HCT116 (cell line): ENCODE measurements around the gene HEATR5A. TPM values are rescaled to one million over a fixed set of nuclear protein-coding genes. Genes with fewer than 3 reads are reported as not detected.

ENCODE experiments used
- ATAC-seq: fragments of 200-7000 bp; cut with Tn5 transposase; 2 replicates; pipeline ENCODE4 v1.9.1; 2020; ENCODE audit warnings: mild to moderate bottlenecking, moderate library complexity
- BruUV-seq: library from RNA; stranded (reverse); fragments of 400-500 nt; replicated peaks from 2 replicates; lab custom pipeline; 2021; lab: Mats Ljungman, UMichigan
- CTCF ChIA-PET: fragments of 300-600 bp; sonication (Branson Sonifier 250); formaldehyde crosslinking; loops from one replicate; lab custom pipeline; 2021; ENCODE audit warnings: antibody characterized with exemption; lab: Charles Lee
- POLR2A ChIA-PET: fragments of 300-600, 350-600 bp; sonication (Branson Sonifier 250); formaldehyde crosslinking; loops from one replicate; lab custom pipeline; 2021; ENCODE audit warnings: antibody characterized with exemption; lab: Charles Lee
- RAD21 ChIA-PET, 2 experiments: fragments of 300-600 bp; sonication (Branson Sonifier 250); formaldehyde crosslinking; loops; one replicate each; lab custom pipeline; 2023; ENCODE audit warnings: low total read pairs in 2 of 2; ENCODE audit not compliant: uncharacterized antibody in 2 of 2, unreplicated experiment in 2 of 2, low non-redundant PET in 1 of 2; lab: Charles Lee
- DNase-seq: peaks from one replicate; pipeline ENCODE4 v3.0.0-alpha.2; 2010; ENCODE audit warnings: low read depth, low spot score
- H2AFZ ChIP-seq: fragments of 200-600 bp; shearing (Covaris generic), sonication (generic); 2 replicates; pipeline ENCODE4 v1.6.1; 2017; ENCODE audit warnings: low read depth, mixed run types, mixed read lengths, antibody characterized with exemption, low read length; ENCODE audit not compliant: poor library complexity, severe bottlenecking
- H3K27ac ChIP-seq: 2 replicates; pipeline ENCODE4 v1.5.1; 2012; ENCODE audit warnings: low read depth, low read length
- H3K27me3 ChIP-seq: fragments of 200-600 bp; sonication (generic); 2 replicates; pipeline ENCODE4 v1.6.1; 2016; ENCODE audit warnings: mixed run types, low read length, mixed read lengths; ENCODE audit not compliant: insufficient read depth
- H3K36me3 ChIP-seq, 2 experiments: fragments of 200-500 bp in 1 of 2; fragments of 200-600 bp in 1 of 2; sonication (Bioruptor generic) in 1 of 2; sonication (generic) in 1 of 2; 2 replicates each; pipeline versions ENCODE4 v1.5.1 to v1.6.1; 2014 to 2016; ENCODE audit warnings: low read length in 2 of 2, inconsistent platforms in 1 of 2, mixed read lengths in 1 of 2, mixed run types in 1 of 2; ENCODE audit not compliant: insufficient read depth in 2 of 2, control insufficient read depth in 1 of 2
- H3K4me1 ChIP-seq, 2 experiments: fragments of 200-600 bp in 1 of 2; sonication (generic) in 1 of 2; 2 replicates each; pipeline versions ENCODE4 v1.5.1 to v1.6.1; 2012 to 2017; ENCODE audit warnings: low read length in 2 of 2, inconsistent platforms in 1 of 2, mild to moderate bottlenecking in 1 of 2, mixed read lengths in 1 of 2, mixed run types in 1 of 2, moderate library complexity in 1 of 2; ENCODE audit not compliant: insufficient read depth in 2 of 2, control insufficient read depth in 1 of 2
- H3K4me2 ChIP-seq: fragments of 200-600 bp; sonication (generic); 2 replicates; pipeline ENCODE4 v1.6.1; 2017; ENCODE audit warnings: mixed run types, low read length, mixed read lengths
- H3K4me3 ChIP-seq, 2 experiments: fragments of 200-600 bp in 1 of 2; sonication (generic) in 1 of 2; replicated peaks in 1 of 2; 2 replicates each; pipeline ENCODE4 v1.5.1; 2011 to 2016; ENCODE audit warnings: low read length in 2 of 2, control low read depth in 1 of 2, low read depth in 1 of 2, mild to moderate bottlenecking in 1 of 2, mixed read lengths in 1 of 2, mixed run types in 1 of 2
- H3K79me2 ChIP-seq: fragments of 200-600 bp; sonication (generic); 2 replicates; pipeline ENCODE4 v1.6.1; 2017; ENCODE audit warnings: mild to moderate bottlenecking, mixed run types, low read length, moderate library complexity, mixed read lengths; ENCODE audit not compliant: insufficient read depth
- H3K9ac ChIP-seq: fragments of 200-600 bp; sonication (generic); 2 replicates; pipeline ENCODE4 v1.6.1; 2016; ENCODE audit warnings: low read length, mixed read lengths
- H3K9me2 ChIP-seq: fragments of 200-600 bp; sonication (generic), shearing (Covaris generic); 2 replicates; pipeline ENCODE4 v1.6.1; 2017; ENCODE audit warnings: mixed run types, mild to moderate bottlenecking, moderate library complexity; ENCODE audit not compliant: insufficient read depth
- H3K9me3 ChIP-seq, 2 experiments: fragments of 200-500 bp in 1 of 2; fragments of 200-600 bp in 1 of 2; sonication (Bioruptor generic) in 1 of 2; sonication (generic) in 1 of 2; 2 replicates each; pipeline ENCODE4 v1.6.1; 2014 to 2017; ENCODE audit warnings: low read length in 2 of 2, mixed read lengths in 2 of 2, inconsistent platforms in 1 of 2, low read depth in 1 of 2, mild to moderate bottlenecking in 1 of 2, mixed run types in 1 of 2, moderate library complexity in 1 of 2; ENCODE audit not compliant: control insufficient read depth in 1 of 2, insufficient read depth in 1 of 2
- H4K20me1 ChIP-seq: fragments of 200-600 bp; sonication (generic), shearing (Covaris generic); 2 replicates; pipeline ENCODE4 v1.6.1; 2017; ENCODE audit warnings: mixed run types, mild to moderate bottlenecking, moderate library complexity; ENCODE audit not compliant: insufficient read depth
- CBX3 ChIP-seq: IDR thresholded peaks from 2 replicates; pipeline ENCODE4 v1.6.1; 2012; ENCODE audit warnings: low read depth
- CEBPB ChIP-seq: IDR thresholded peaks from 2 replicates; pipeline ENCODE4 v1.6.1; 2012; ENCODE audit warnings: low read depth
- EGR1 ChIP-seq: IDR thresholded peaks from 2 replicates; pipeline ENCODE4 v1.6.1; 2012; ENCODE audit warnings: low read depth
- EZH2 ChIP-seq: fragments of 200-600 bp; sonication (generic); IDR thresholded peaks from 2 replicates; pipeline ENCODE4 v1.6.1; 2017; ENCODE audit warnings: antibody characterized with exemption, mixed run types
- EZH2phosphoT487 ChIP-seq: fragments of 200-600 bp; IDR thresholded peaks from 2 replicates; pipeline ENCODE4 v1.6.1; 2018; ENCODE audit warnings: antibody characterized with exemption, borderline replicate concordance
- JUND ChIP-seq: IDR thresholded peaks from 2 replicates; pipeline ENCODE4 v1.6.1; 2012
- POLR2A ChIP-seq: IDR thresholded peaks from 2 replicates; pipeline ENCODE4 v1.7.0; 2011; ENCODE audit warnings: borderline replicate concordance; ENCODE audit not compliant: insufficient read depth, insufficient read length; ENCODE audit errors: extremely low read depth
- POLR2AphosphoS5 ChIP-seq: IDR thresholded peaks from 2 replicates; pipeline ENCODE4 v1.6.1; 2011; ENCODE audit warnings: mild to moderate bottlenecking, low read depth, low read length, moderate library complexity
- SIN3A ChIP-seq: IDR thresholded peaks from 2 replicates; pipeline ENCODE4 v1.6.1; 2012; ENCODE audit warnings: low read depth
- SP1 ChIP-seq: IDR thresholded peaks from 2 replicates; pipeline ENCODE4 v1.6.1; 2012; ENCODE audit warnings: low read depth
- SRF ChIP-seq: IDR thresholded peaks from 2 replicates; pipeline ENCODE4 v1.6.1; 2012; ENCODE audit warnings: low read depth
- TCF7L2 ChIP-seq: IDR thresholded peaks from 2 replicates; pipeline ENCODE4 v1.7.0; 2011; ENCODE audit warnings: borderline replicate concordance, inconsistent platforms; ENCODE audit not compliant: insufficient read depth, insufficient read length; ENCODE audit errors: extremely low read depth
- YY1 ChIP-seq: IDR thresholded peaks from 2 replicates; pipeline ENCODE4 v1.6.1; 2011; ENCODE audit warnings: low read length, low read depth, moderate library complexity, mild to moderate bottlenecking; ENCODE audit not compliant: insufficient replicate concordance; ENCODE audit errors: extremely low read depth
- ZFX ChIP-seq: fragments of 450-650 bp; IDR thresholded peaks from 2 replicates; pipeline ENCODE4 v1.6.1; 2017
- ZNF274 ChIP-seq: fragments of 200-500 bp; sonication (Bioruptor generic); IDR thresholded peaks from 2 replicates; pipeline ENCODE4 v1.6.1; 2014; ENCODE audit warnings: mild to moderate bottlenecking, low read depth, low read length, inconsistent platforms
- intact Hi-C: fragments of 100-400 bp; cut with micrococcal nuclease; formaldehyde crosslinking; loops from 2 replicates; pipeline ENCODE4 v1.10.0; 2022
- total RNA-seq: library from RNA; stranded (reverse); gene quantifications from one replicate; pipeline ENCODE4 v1.2.1, GENCODE V29; 2021; ENCODE audit not compliant: unreplicated experiment
- TF ChIP-seq, protein P1 (sequence below): IDR thresholded peaks from 2 replicates; pipeline ENCODE4 v1.6.1; 2012
- TF ChIP-seq, protein P2 (sequence below): IDR thresholded peaks from 2 replicates; pipeline ENCODE4 v1.6.1; 2012
- TF ChIP-seq, protein P3 (sequence below): IDR thresholded peaks from 2 replicates; pipeline ENCODE4 v1.6.1; 2012; ENCODE audit warnings: low read depth

Gene HEATR5A
- total RNA-seq, 1 experiment from 2014 or later: 20.9 TPM

GRCh38 chr14:31426663-31427062 lies 6.3 kb upstream of the HEATR5A start:
- POLR2A ChIA-PET: no interaction called here
- H3K79me2 ChIP-seq: no peaks in the 10 kb centered on the region
- no TSS peak for BruUV-seq

More at GRCh38 chr14:31426663-31427062, 6.3 kb upstream of the HEATR5A start:
- TF ChIP-seq SIN3A (no peak), POLR2A (no peak), POLR2AphosphoS5 (no peak), YY1 (no peak), ZNF274 (no peak), CBX3 (no peak), EGR1 (no peak), TCF7L2 (no peak), EZH2 (no peak), EZH2phosphoT487 (no peak), SP1 (no peak), JUND (no peak), SRF (no peak), ZFX (no peak), CEBPB (no peak)
- TF ChIP-seq, protein P1, sequence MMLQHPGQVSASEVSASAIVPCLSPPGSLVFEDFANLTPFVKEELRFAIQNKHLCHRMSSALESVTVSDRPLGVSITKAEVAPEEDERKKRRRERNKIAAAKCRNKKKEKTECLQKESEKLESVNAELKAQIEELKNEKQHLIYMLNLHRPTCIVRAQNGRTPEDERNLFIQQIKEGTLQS: no peak
- TF ChIP-seq, protein P2, sequence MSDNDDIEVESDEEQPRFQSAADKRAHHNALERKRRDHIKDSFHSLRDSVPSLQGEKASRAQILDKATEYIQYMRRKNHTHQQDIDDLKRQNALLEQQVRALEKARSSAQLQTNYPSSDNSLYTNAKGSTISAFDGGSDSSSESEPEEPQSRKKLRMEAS: no peak
- TF ChIP-seq, protein P3, sequence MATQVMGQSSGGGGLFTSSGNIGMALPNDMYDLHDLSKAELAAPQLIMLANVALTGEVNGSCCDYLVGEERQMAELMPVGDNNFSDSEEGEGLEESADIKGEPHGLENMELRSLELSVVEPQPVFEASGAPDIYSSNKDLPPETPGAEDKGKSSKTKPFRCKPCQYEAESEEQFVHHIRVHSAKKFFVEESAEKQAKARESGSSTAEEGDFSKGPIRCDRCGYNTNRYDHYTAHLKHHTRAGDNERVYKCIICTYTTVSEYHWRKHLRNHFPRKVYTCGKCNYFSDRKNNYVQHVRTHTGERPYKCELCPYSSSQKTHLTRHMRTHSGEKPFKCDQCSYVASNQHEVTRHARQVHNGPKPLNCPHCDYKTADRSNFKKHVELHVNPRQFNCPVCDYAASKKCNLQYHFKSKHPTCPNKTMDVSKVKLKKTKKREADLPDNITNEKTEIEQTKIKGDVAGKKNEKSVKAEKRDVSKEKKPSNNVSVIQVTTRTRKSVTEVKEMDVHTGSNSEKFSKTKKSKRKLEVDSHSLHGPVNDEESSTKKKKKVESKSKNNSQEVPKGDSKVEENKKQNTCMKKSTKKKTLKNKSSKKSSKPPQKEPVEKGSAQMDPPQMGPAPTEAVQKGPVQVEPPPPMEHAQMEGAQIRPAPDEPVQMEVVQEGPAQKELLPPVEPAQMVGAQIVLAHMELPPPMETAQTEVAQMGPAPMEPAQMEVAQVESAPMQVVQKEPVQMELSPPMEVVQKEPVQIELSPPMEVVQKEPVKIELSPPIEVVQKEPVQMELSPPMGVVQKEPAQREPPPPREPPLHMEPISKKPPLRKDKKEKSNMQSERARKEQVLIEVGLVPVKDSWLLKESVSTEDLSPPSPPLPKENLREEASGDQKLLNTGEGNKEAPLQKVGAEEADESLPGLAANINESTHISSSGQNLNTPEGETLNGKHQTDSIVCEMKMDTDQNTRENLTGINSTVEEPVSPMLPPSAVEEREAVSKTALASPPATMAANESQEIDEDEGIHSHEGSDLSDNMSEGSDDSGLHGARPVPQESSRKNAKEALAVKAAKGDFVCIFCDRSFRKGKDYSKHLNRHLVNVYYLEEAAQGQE: no peak
- TF ChIP-seq, all 23 proteins: peak for 0
- Histone ChIP-seq H4K20me1 (no peaks in the 10 kb centered on the region), H3K4me1 (no peaks in the 10 kb centered on the region), H3K4me2 (no peak overlapping the region), H3K9me2 (no peaks in the 10 kb centered on the region), H3K36me3 (no peaks in the 10 kb centered on the region), H3K27me3 (no peaks in the 10 kb centered on the region), H3K9me3 (no peaks in the 10 kb centered on the region), H3K9ac (no peak overlapping the region), H3K4me3 (no peak overlapping the region), H3K27ac (no peak overlapping the region), H2AFZ (no peak overlapping the region)
- ATAC-seq (no peak), DNase-seq (no peak)
- ChIA-PET RAD21 (no interaction called here), CTCF (no interaction called here)
- intact Hi-C loops: no loop called here
